Epidermal melanocyte (primary cell): ENCODE data around the gene GATA1.

Experiments used
- DNase-seq: peaks from one replicate; pipeline ENCODE4 v3.0.0; 2011; ENCODE audit warnings: low spot score; ENCODE audit not compliant: insufficient read length

Gene GATA1

GRCh38 chrX:48786341-48786800 lies at the start of gene GATA1:
Gene GATA1, plus strand, starts transcription at chrX:48786590. Its CDS starts 4,520 bp downstream, at chrX:48791110.
- DNase-seq: no peak

GRCh38 chrX:48736878-48737212 lies 49.5 kb upstream of the GATA1 start:
- DNase-seq: no peak

- peak; percentile 78 for DNase-seq
Observed at GRCh38 chrX:48737213-48737938, 49.0 kb upstream of the GATA1 start.

- DNase-seq: no peak
Observed at GRCh38 chrX:48737940-48738339, 48.5 kb upstream of the GATA1 start.

GRCh38 chrX:48741834-48742233 lies 44.6 kb upstream of the GATA1 start:
- DNase-seq: no peak

GRCh38 chrX:48745222-48745621 lies 41.2 kb upstream of the GATA1 start:
- no peak for DNase-seq

- no peak for DNase-seq
Observed at GRCh38 chrX:48747415-48748016, 38.9 kb upstream of the GATA1 start.

- no peak for DNase-seq
Observed at GRCh38 chrX:48749182-48749581, 37.2 kb upstream of the GATA1 start.

GRCh38 chrX:48751343-48751742 lies 35.0 kb upstream of the GATA1 start:
- no peak for DNase-seq

- no peak for DNase-seq
Observed at GRCh38 chrX:48752498-48752897, 33.9 kb upstream of the GATA1 start.

- no peak for DNase-seq
Observed at GRCh38 chrX:48753708-48754228, 32.6 kb upstream of the GATA1 start.

- DNase-seq: no peak
Observed at GRCh38 chrX:48754238-48754637, 32.2 kb upstream of the GATA1 start.

- no peak for DNase-seq
Observed at GRCh38 chrX:48761674-48762471, 24.5 kb upstream of the GATA1 start, which contains the start of gene GLOD5. Gene GLOD5, plus strand, starts transcription at chrX:48761747. Its CDS starts 44 bp downstream, at chrX:48761791.

- DNase-seq: no peak
Observed at GRCh38 chrX:48769230-48769629, 17.2 kb upstream of the GATA1 start.

- DNase-seq: no peak
Observed at GRCh38 chrX:48770296-48770695, 16.1 kb upstream of the GATA1 start.

GRCh38 chrX:48772602-48773001 lies 13.8 kb upstream of the GATA1 start:
- DNase-seq: no peak

GRCh38 chrX:48776818-48777439 lies 9.5 kb upstream of the GATA1 start:
- DNase-seq: no peak

GRCh38 chrX:48779399-48779798 lies 7.0 kb upstream of the GATA1 start:
- no peak for DNase-seq

GRCh38 chrX:48781705-48782104 lies 4.7 kb upstream of the GATA1 start:
- no peak for DNase-seq

GRCh38 chrX:48782216-48782615 lies 4.2 kb upstream of the GATA1 start:
- no peak for DNase-seq

- DNase-seq: no peak
Observed at GRCh38 chrX:48782795-48783194, 3.6 kb upstream of the GATA1 start.

- no peak for DNase-seq
Observed at GRCh38 chrX:48784726-48785125, 1.7 kb upstream of the GATA1 start.
